Mesodermal cell (in vitro differentiated cells): ENCODE results near the gene GID8.

ENCODE experiments used
- H3K27ac ChIP-seq: 2 replicates; pipeline ENCODE4 v1.7.0; 2013; ENCODE audit warnings: mild to moderate bottlenecking, low read depth, low read length, moderate library complexity; ENCODE audit not compliant: severe bottlenecking
- H3K36me3 ChIP-seq: 2 replicates; pipeline ENCODE4 v1.7.1; 2013; ENCODE audit warnings: mild to moderate bottlenecking, low read length, moderate library complexity; ENCODE audit not compliant: control insufficient read depth, insufficient read depth
- H3K4me1 ChIP-seq: one replicate; pipeline ENCODE4 v1.7.1; 2013; ENCODE audit warnings: mild to moderate bottlenecking, low read length; ENCODE audit not compliant: insufficient read depth, control insufficient read depth, poor library complexity, severe bottlenecking
- H3K4me3 ChIP-seq: 2 replicates; pipeline ENCODE4 v1.7.0; 2013; ENCODE audit warnings: low read length, control low read depth, mild to moderate bottlenecking; ENCODE audit not compliant: insufficient read depth, poor library complexity, severe bottlenecking; ENCODE audit errors: extremely low read depth
- H3K9me3 ChIP-seq: 2 replicates; pipeline ENCODE4 v1.7.1; 2013; ENCODE audit warnings: mild to moderate bottlenecking, low read length, moderate library complexity; ENCODE audit not compliant: control insufficient read depth
- WGBS, 2 experiments: methylation state at CpG; one replicate each; pipeline ENCODE4 v1.1.5; 2013; ENCODE audit warnings: missing lambda C conversion rate in 2 of 2; ENCODE audit not compliant: insufficient coverage in 2 of 2; 5-methylcytosine and 5-hydroxymethylcytosine counted together

GID8 gene

GRCh38 chr20:62931464-62931863 is 6.5 kb upstream of the GID8 start:
- Histone ChIP-seq H3K36me3 (peaks cover 54% of the 10 kb centered on the region), H3K4me3 (no peak overlapping the region), H3K4me1 (peaks cover 19% of the 10 kb centered on the region), H3K9me3 (no peaks in the 10 kb centered on the region), H3K27ac (no peak overlapping the region)
- 85 to 92% methylated on average over 6 to 7 of the region's 9 CpGs for WGBS, 2 experiments

- WGBS, 2 experiments: 94% methylated on average over 3 of the region's 3 CpGs
- H3K4me3 ChIP-seq: no peak overlapping the region
- no peak overlapping the region for H3K27ac ChIP-seq
- H3K36me3 ChIP-seq: peaks cover 51% of the 10 kb centered on the region
- H3K4me1 ChIP-seq: peaks cover 12% of the 10 kb centered on the region
- H3K9me3 ChIP-seq: no peaks in the 10 kb centered on the region
Observed at GRCh38 chr20:62933966-62934365, 4.0 kb upstream of the GID8 start.

- no peak overlapping the region for H3K4me3 ChIP-seq
- WGBS, 2 experiments: 93 to 95% methylated on average over 12 of the region's 12 CpGs
Observed at GRCh38 chr20:62935204-62935967, 2.6 kb upstream of the GID8 start.

GRCh38 chr20:62935968-62936585 is 1.9 kb upstream of the GID8 start:
- H3K36me3 ChIP-seq: peaks cover 60% of the 10 kb centered on the region
- no peak overlapping the region for H3K27ac ChIP-seq
- H3K4me1 ChIP-seq: peaks cover 4% of the 10 kb centered on the region
- H3K9me3 ChIP-seq: no peaks in the 10 kb centered on the region
- peak overlapping the region; percentile 92 for H3K4me3 ChIP-seq
- 91% methylated on average over 14 to 21 of the region's 22 CpGs for WGBS, 2 experiments

More at GRCh38 chr20:62935204-62935967, 2.6 kb upstream of the GID8 start:
- Histone ChIP-seq H3K27ac (no peak overlapping the region), H3K4me1 (peaks cover 9% of the 10 kb centered on the region), H3K9me3 (no peaks in the 10 kb centered on the region), H3K36me3 (peaks cover 58% of the 10 kb centered on the region)

GRCh38 chr20:62937268-62938104 is 461 bp upstream of the GID8 start:
- Histone ChIP-seq H3K4me3 (peak overlapping the region; percentile 92), H3K36me3 (peaks cover 64% of the 10 kb centered on the region), H3K4me1 (peaks cover 4% of the 10 kb centered on the region), H3K27ac (peak overlapping the region; percentile 92), H3K9me3 (no peaks in the 10 kb centered on the region)
- 0 to 1% methylated on average over 81 to 85 of the region's 92 CpGs for WGBS, 2 experiments

GRCh38 chr20:62940875-62941274 is 2.9 kb downstream of the GID8 start:
- H3K4me3 ChIP-seq: no peak overlapping the region
- peaks cover 4% of the 10 kb centered on the region for H3K4me1 ChIP-seq
- H3K27ac ChIP-seq: no peak overlapping the region
- H3K9me3 ChIP-seq: no peaks in the 10 kb centered on the region
- WGBS, 2 experiments: 91 to 98% methylated on average over 8 of the region's 8 CpGs
- peaks cover 66% of the 10 kb centered on the region for H3K36me3 ChIP-seq

- H3K4me3 ChIP-seq: no peak overlapping the region
- H3K9me3 ChIP-seq: no peaks in the 10 kb centered on the region
- H3K4me1 ChIP-seq: peaks cover 4% of the 10 kb centered on the region
- H3K36me3 ChIP-seq: peaks cover 69% of the 10 kb centered on the region
- 100% methylated on average over 1 of the region's 1 CpG for WGBS, 2 experiments
- H3K27ac ChIP-seq: no peak overlapping the region
Observed at GRCh38 chr20:62941792-62942191, 3.8 kb downstream of the GID8 start.

GRCh38 chr20:62942456-62942855 is 4.5 kb downstream of the GID8 start:
- H3K9me3 ChIP-seq: no peaks in the 10 kb centered on the region
- no peak overlapping the region for H3K27ac ChIP-seq
- H3K4me3 ChIP-seq: no peak overlapping the region
- peaks cover 75% of the 10 kb centered on the region for H3K36me3 ChIP-seq
- H3K4me1 ChIP-seq: peaks cover 4% of the 10 kb centered on the region
- WGBS, 2 experiments: 92% methylated on average over 2 of the region's 2 CpGs; no CpG with 5 or more reads in 1 of the 2 experiments

- no peaks in the 10 kb centered on the region for H3K9me3 ChIP-seq
- no peak overlapping the region for H3K27ac ChIP-seq
- H3K4me3 ChIP-seq: no peak overlapping the region
- WGBS, 2 experiments: 89 to 98% methylated on average over 12 to 14 of the region's 14 CpGs
- H3K36me3 ChIP-seq: peaks cover 85% of the 10 kb centered on the region
- peaks cover 4% of the 10 kb centered on the region for H3K4me1 ChIP-seq
Observed at GRCh38 chr20:62943396-62943795, 5.4 kb downstream of the GID8 start.

GRCh38 chr20:62944184-62944583 is 6.2 kb downstream of the GID8 start:
- WGBS, 2 experiments: 96% methylated on average over 7 to 8 of the region's 8 CpGs
- Histone ChIP-seq H3K36me3 (peaks cover 92% of the 10 kb centered on the region), H3K27ac (no peak overlapping the region), H3K4me3 (no peak overlapping the region), H3K4me1 (peaks cover under 1% of the 10 kb centered on the region), H3K9me3 (no peaks in the 10 kb centered on the region)
